Hair follicle dermal papilla cell (primary cell): ENCODE measurements around the gene LAP3. TPM values are rescaled to one million over a fixed set of nuclear protein-coding genes. Genes with fewer than 3 reads are reported as not detected.

Source experiments
- total RNA-seq: library from RNA; depleted of rRNA; stranded (reverse); fragments of >200 nt; gene quantifications from 2 replicates; pipeline ENCODE4 v1.2.3, GENCODE V29; 2012

The LAP3 gene
- total RNA-seq, result 82.3 TPM in 2 replicates

DNA sequence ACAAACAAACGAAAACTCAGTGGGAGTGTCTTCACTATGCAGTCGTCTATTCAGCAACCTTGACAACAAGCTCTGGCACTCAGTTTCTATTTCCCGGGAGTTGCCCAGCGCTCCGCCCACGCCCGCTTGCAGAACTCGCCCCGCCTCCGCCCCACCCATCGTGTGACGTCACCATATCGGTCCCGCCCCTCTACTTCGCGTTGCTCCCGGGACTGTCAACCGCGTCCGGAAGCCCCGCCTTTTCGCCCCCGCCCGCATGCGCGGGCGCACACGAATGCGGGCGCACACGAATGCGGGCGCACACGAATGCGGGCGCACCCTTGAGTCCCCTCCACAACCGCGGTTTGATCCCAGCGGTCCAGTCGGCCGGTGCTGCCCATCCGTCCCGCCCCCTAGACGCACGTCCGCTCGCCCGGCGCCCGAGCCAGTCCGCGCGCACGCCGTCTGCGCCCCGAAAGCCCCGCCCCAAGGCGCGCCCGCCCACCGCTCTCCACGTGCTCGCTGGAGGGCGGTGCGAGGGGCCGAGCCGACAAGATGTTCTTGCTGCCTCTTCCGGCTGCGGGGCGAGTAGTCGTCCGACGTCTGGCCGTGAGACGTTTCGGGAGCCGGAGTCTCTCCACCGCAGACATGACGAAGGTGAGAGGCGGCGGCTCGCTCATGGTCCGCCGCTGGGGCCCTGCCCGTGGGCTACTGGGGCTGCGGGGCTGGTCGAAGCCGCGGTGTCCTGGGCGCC lies at the start of gene LAP3:
Gene LAP3 (plus strand): TSS at position 267 of the 733 bp plus-strand sequence. CDS start 268 bp downstream, at position 535.

DNA sequence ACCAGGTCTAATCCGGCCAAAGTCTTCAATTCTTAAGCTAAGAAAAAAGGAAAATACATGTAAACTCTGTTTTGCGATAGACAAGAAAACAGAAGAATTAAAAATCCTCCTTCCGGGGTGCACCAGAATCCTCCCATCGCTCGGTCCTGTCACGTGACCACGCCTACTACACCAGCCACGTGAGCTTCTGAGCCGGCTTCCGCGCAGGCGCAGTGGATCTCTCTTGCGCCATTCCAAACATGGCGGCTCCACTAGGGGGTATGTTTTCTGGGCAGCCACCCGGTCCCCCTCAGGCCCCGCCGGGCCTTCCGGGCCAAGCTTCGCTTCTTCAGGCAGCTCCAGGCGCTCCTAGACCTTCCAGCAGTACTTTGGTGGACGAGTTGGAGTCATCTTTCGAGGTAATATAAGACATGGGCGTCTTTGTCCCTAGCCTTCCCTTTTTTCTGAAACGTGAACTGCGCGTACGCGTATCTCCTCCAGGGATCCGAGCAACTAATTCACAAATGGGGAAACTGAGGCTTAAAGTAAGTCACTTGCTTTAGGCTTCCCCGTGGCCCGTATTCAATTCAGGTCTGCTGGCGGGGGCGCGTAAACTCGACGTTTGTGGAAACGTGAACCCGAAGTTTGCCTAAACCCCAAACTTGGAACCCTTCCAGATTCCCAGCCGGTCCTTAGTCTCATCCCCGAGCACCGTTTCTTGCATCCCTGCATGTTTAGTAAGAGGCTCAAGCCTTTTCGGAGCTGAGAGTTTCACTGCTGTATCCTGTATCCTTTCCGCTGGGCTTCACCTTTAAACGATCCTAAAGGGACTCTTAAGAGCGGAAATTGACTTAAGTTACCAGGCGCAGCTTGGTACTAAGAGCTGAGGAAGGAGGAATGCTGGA lies 37.7 kb downstream of the LAP3 start, which contains the start of gene MED28:
Gene MED28 (plus strand): TSS at position 226 of the 884 bp plus-strand sequence. CDS start 14 bp downstream, at position 240.

Other genes starting within 250 kb of the LAP3 start
- 9.2 and 10.8 TPM in 2 replicates for gene QDPR, start 65.1 kb upstream of the LAP3 start, total RNA-seq
- gene CLRN2, start 62.0 kb upstream of the LAP3 start, total RNA-seq, result not detected in 2 replicates
- 12.6 and 13.6 TPM in 2 replicates for gene MED28, start 37.4 kb downstream of the LAP3 start, total RNA-seq
- under 0.01 TPM in 2 replicates for gene FAM184B, start 204.4 kb downstream of the LAP3 start, total RNA-seq
- gene DCAF16, start 233.6 kb downstream of the LAP3 start, total RNA-seq, result 28.4 and 29.5 TPM in 2 replicates
- 3.6 and 5.4 TPM in 2 replicates for gene NCAPG, start 233.8 kb downstream of the LAP3 start, total RNA-seq